ENCODE data around the gene NUTM1.
"Not testable (repeated sequence)": the region's sequence is repeated elsewhere in the genome, so short reads cannot be mapped to it uniquely, and the experiment has no call there.

Gene NUTM1

GRCh38 chr15:34389594-34390086 is 46.5 kb downstream of the NUTM1 start:
- DNase-seq (ENCODE audit: low spot score in 2 of 2); H3K4me1 Mint-ChIP-seq; H3K36me3 Mint-ChIP-seq; H3K27me3 Mint-ChIP-seq; H3K9me3 Mint-ChIP-seq; H3K27ac Mint-ChIP-seq; ATAC-seq (ENCODE audit: low read depth); H3K4me3 Mint-ChIP-seq: not testable (repeated sequence)

- not testable (repeated sequence) for H3K36me3 Mint-ChIP-seq; H3K4me1 Mint-ChIP-seq; H3K27ac Mint-ChIP-seq; DNase-seq (ENCODE audit: low spot score in 2 of 2); ATAC-seq (ENCODE audit: low read depth); H3K4me3 Mint-ChIP-seq; H3K27me3 Mint-ChIP-seq; H3K9me3 Mint-ChIP-seq
These were observed 49.9 kb downstream of the NUTM1 start for GRCh38 chr15:34392981-34393380.

GRCh38 chr15:34397637-34398259 is 54.6 kb downstream of the NUTM1 start:
- not testable (repeated sequence) for H3K9me3 Mint-ChIP-seq; H3K27ac Mint-ChIP-seq; H3K27me3 Mint-ChIP-seq; ATAC-seq (ENCODE audit: low read depth); H3K36me3 Mint-ChIP-seq; H3K4me3 Mint-ChIP-seq; DNase-seq (ENCODE audit: low spot score in 2 of 2); H3K4me1 Mint-ChIP-seq

GRCh38 chr15:34403160-34403598 is 60.1 kb downstream of the NUTM1 start:
- DNase-seq (ENCODE audit: low spot score in 2 of 2); H3K9me3 Mint-ChIP-seq; ATAC-seq (ENCODE audit: low read depth); H3K27me3 Mint-ChIP-seq; H3K4me1 Mint-ChIP-seq; H3K4me3 Mint-ChIP-seq; H3K27ac Mint-ChIP-seq; H3K36me3 Mint-ChIP-seq: not testable (repeated sequence)

- ATAC-seq (ENCODE audit: low read depth); DNase-seq (ENCODE audit: low spot score in 2 of 2); H3K36me3 Mint-ChIP-seq: not testable (repeated sequence)
These were observed 60.8 kb downstream of the NUTM1 start for GRCh38 chr15:34403899-34404298.

More at GRCh38 chr15:34403899-34404298, 60.8 kb downstream of the NUTM1 start:
- H3K27me3 Mint-ChIP-seq, H3K4me3 Mint-ChIP-seq, H3K4me1 Mint-ChIP-seq, H3K27ac Mint-ChIP-seq, H3K9me3 Mint-ChIP-seq: not testable (repeated sequence)

All from memory B cell (primary cell).